Neutrophil (primary cell): ENCODE results near the gene ZNF862.

Experiments used
- H3K27ac ChIP-seq: fragments of 200-600 bp; sonication (generic); 2 replicates; pipeline ENCODE4 v1.5.1; 2016; ENCODE audit warnings: mild to moderate bottlenecking, moderate library complexity
- H3K27me3 ChIP-seq: fragments of 200-600 bp; sonication (generic); 2 replicates; pipeline ENCODE4 v1.6.0; 2016; ENCODE audit warnings: mild to moderate bottlenecking
- H3K36me3 ChIP-seq: fragments of 200-600 bp; sonication (generic); 2 replicates; pipeline ENCODE4 v1.5.1; 2017
- H3K4me1 ChIP-seq, 2 experiments: fragments of 200-600 bp in 1 of 2; sonication (generic) in 1 of 2; 1 replicate in 1 of 2; 2 replicates in 1 of 2; pipeline versions ENCODE4 v1.5.1 to v1.6.1; 2013 to 2016; ENCODE audit warnings: low read depth in 1 of 2, low read length in 1 of 2, mild to moderate bottlenecking in 1 of 2, moderate library complexity in 1 of 2; ENCODE audit not compliant: control insufficient read depth in 1 of 2, insufficient read depth in 1 of 2
- H3K4me3 ChIP-seq, 2 experiments: fragments of 200-600 bp in 1 of 2; sonication (generic) in 1 of 2; 1 replicate in 1 of 2; 2 replicates in 1 of 2; pipeline ENCODE4 v1.5.1; 2013 to 2016; ENCODE audit warnings: low read depth in 1 of 2, low read length in 1 of 2, mild to moderate bottlenecking in 1 of 2, moderate library complexity in 1 of 2
- H3K9me3 ChIP-seq: fragments of 200-600 bp; sonication (generic); 2 replicates; pipeline ENCODE4 v1.5.1; 2016
- CTCF ChIP-seq: fragments of 200-600 bp; sonication (generic); IDR thresholded peaks from 2 replicates; pipeline ENCODE4 v1.5.1; 2016; ENCODE audit warnings: antibody characterized with exemption

ZNF862 gene

DNA sequence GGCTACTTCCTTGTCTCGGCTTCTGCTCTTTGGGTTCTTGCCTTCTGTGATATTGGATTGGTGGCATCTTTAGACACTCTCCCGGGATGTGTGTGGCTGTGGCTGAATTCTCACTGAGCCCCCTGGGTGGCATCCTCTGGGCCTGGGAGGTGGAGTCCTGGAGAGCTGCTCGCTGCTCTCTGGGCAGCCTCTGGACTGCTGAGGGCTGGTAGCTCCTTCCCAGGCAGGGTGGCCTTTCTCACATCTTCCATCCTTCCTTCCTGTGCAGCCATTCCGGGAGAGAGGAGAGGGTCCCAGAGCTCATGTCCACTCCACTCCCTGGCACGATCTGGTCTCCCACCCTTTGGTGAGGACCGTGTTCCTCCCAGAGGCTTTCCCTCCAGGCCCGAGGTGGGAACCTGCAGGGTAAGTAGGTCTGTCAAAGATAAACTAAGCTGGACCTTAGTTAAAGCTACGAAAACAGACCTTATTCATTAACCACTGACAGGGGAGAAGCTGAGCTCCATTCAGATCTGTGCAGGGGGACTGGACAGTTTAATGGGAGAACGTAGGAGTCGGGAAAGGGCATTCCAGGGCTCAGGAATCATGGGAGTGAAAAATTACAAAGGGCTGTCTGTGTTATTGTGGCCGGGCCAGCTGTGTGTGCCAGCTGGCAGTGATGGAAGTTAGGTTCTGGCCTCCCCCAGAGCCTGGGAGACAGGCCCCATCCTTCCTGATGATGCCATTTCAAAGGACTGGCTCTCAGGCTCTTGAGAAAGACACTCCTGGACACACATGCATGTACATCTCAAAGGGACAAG, 44.3 kb downstream of the ZNF862 start:
- Histone ChIP-seq H3K4me1 (no peaks in the 10 kb centered on the region), H3K4me3 (no peak overlapping the region), H3K27me3 (no peaks in the 10 kb centered on the region), H3K9me3 (no peaks in the 10 kb centered on the region), H3K36me3 (no peaks in the 10 kb centered on the region), H3K27ac (no peak overlapping the region)
- TF ChIP-seq CTCF: no peak

DNA sequence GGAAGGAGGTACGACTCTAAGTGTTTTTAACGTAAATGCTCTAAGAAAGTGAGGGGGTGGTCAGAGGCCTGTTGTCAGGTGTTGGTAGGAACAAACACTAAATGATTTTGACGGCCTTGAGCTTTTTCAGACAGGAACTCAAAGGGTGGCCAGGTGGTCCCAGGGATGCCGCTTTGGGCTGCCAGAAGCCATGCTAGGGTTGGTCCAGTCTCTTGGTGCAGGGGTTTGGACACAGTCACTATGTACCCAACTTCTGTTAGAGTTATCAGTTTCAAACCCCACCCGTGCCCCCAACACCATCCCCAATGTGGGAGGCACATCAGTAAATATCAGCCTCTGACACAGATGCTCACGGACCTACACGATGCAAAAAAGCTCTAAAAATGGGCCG, 44.9 kb downstream of the ZNF862 start:
- Histone ChIP-seq H3K4me1 (no peaks in the 10 kb centered on the region), H3K36me3 (no peaks in the 10 kb centered on the region), H3K27ac (no peak overlapping the region), H3K9me3 (no peaks in the 10 kb centered on the region), H3K27me3 (no peaks in the 10 kb centered on the region), H3K4me3 (no peak overlapping the region)
- TF ChIP-seq CTCF: no peak

- H3K27ac ChIP-seq: no peak overlapping the region
- TF ChIP-seq CTCF: no peak
- no peaks in the 10 kb centered on the region for H3K27me3 ChIP-seq
- no peak overlapping the region for H3K4me3 ChIP-seq
- no peaks in the 10 kb centered on the region for H3K4me1 ChIP-seq
- no peaks in the 10 kb centered on the region for H3K9me3 ChIP-seq
- H3K36me3 ChIP-seq: no peaks in the 10 kb centered on the region
Measured at GRCh38 chr7:149883452-149883861, 45.3 kb downstream of the ZNF862 start.

- Histone ChIP-seq H3K27me3 (no peaks in the 10 kb centered on the region), H3K36me3 (no peaks in the 10 kb centered on the region), H3K9me3 (no peaks in the 10 kb centered on the region), H3K4me3 (no peak overlapping the region), H3K4me1 (no peaks in the 10 kb centered on the region), H3K27ac (no peak overlapping the region)
- TF ChIP-seq CTCF: no peak
Measured at GRCh38 chr7:149884016-149884415, 45.8 kb downstream of the ZNF862 start.

DNA sequence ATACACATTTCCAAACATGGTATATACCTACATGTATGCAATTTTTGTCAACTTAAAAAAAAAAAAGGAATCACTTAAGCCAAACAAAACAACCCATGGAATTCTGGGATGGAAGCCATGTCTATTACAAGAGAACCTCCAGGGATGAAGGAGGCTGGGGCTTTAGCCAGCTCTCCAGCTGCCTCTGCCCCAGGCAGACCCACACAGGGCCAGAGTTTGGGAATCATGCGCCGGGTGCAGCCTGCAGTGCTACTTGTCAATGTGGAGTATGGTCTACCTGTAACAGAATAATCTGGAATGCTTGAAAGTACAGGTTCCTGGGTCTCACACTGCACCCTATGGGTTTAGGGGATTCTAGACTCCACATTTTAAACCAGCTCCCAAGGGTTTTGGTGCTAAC, 46.4 kb downstream of the ZNF862 start:
- Histone ChIP-seq H3K4me1 (no peaks in the 10 kb centered on the region), H3K4me3 (no peak overlapping the region), H3K9me3 (no peaks in the 10 kb centered on the region), H3K36me3 (no peaks in the 10 kb centered on the region), H3K27me3 (no peaks in the 10 kb centered on the region), H3K27ac (no peak overlapping the region)
- no peak for TF ChIP-seq CTCF
